ENCODE measurements around the gene WDR5.
"Not testable (repeated sequence)": the region's sequence is repeated elsewhere in the genome, so short reads cannot be mapped to it uniquely, and the experiment has no call there.

The WDR5 gene

DNA sequence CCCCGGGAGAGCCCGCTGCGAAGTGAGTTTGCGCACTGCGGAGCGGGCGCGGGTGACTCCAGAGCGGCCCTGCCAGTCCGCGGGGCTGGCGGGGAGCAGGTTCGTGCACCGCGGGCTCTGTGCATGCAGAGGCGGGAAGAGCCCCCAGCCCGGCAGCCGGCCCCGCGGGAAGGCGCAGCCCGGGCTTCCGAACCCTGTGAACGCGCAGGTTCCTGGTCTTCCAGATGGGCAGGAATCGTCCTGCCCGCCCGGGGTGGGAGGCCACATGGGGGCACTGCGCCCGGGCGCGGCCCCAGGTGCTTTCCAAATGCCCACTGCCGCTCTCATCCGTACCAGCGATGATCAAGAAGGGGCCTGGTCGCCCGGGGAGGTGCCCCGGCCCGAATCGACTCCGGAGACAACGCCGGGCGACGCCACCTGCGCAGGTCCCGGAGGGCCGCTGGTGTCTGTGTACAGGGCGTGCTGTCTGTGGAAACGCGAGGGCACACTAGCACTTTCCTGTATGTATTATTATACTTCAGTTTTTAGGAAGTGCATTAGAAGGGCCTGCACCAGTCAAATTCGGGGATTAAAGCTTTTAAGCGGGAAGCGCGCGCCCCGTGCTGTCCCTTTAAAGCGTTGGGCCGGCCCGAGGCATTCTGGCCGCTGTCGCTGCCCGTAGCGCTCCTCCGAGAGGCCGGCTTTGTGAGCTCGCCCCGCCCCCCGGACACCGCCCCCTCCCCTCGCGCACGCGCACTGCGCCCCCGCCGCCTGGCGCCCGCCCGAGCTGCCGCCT lies at the start of gene WDR5:
TSS of gene WDR5 (plus strand) at position 740 of the 775 bp plus-strand sequence. CDS start 3,796 bp downstream, outside the sequence.
- peak; percentile 84 to 95 (median 94) for DNase-seq

GRCh38 chr9:134088063-134088725 lies 47.7 kb upstream of the WDR5 start:
- DNase-seq: no peak

GRCh38 chr9:134089972-134090371 lies 45.9 kb upstream of the WDR5 start:
- DNase-seq: no peak

DNA sequence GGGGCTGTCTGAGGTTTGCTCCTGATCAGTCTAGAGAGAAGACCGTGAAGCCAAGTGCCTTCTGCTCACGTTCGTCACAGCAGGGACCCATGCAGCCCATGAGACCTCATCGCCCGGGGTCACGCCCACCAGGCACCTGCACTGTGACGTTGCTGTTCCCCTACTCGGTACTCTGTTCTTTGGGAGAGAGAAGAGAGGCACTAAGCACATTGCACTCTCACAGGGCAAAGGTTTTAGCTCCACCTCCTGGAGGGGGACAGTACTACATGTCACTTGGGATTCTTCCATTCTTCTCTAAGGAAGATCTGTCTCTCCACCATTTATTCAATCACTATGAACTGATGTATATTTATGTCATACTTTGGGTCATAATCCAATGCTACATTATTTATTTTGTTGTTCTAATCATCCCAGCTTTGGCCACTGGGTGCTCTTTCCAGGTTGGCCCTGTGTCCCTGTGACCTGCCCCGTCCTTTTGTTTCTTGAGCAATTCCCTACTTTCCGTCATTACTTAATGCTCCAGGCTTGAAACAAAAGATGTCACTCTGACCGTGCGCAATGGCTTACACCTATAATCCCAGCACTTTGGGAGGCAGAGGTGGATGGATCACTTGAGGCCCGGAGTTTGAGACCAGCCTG lies 36.6 kb upstream of the WDR5 start:
- peak; percentile 36 to 62 (median 41) for DNase-seq

DNA sequence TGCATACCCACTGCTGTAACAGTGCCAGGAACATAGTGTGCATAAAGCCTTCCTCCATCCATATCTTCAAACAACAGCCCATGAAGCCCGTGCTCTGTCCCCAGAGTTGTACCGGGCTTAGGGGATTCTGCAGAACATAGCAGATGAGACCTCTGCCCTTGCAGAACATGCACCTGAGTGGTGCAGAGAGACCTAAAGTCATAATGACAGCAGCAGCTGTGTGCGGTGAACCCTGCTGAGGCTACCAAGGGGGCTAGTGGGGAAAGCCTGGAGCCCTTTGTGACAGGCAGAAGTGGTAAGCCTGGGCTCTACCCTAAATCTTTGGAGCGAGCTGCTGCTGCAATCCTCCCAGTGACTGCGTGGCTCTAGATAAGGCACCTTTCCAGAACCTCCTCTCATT lies 35.8 kb upstream of the WDR5 start:
- no peak for DNase-seq

DNA sequence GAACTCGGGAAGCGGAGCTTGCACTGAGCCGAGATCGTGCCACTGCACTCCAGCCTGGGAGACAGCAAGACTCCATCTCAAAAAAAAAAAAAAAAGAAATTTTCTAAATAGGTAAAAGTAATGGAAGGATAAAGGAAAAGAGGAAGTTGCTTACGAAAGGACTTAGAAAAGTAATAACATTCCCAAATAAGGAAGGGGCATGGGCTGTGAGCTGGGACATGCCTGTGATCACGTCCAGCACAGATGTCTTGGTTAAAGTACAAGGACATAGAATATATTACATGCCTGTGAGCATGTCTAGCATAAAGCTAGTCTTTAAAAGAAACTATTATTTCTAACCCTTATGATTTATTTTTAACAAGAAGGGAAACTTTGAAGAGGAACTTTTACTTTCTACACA lies 34.7 kb upstream of the WDR5 start:
- DNase-seq: not testable (repeated sequence)

DNA sequence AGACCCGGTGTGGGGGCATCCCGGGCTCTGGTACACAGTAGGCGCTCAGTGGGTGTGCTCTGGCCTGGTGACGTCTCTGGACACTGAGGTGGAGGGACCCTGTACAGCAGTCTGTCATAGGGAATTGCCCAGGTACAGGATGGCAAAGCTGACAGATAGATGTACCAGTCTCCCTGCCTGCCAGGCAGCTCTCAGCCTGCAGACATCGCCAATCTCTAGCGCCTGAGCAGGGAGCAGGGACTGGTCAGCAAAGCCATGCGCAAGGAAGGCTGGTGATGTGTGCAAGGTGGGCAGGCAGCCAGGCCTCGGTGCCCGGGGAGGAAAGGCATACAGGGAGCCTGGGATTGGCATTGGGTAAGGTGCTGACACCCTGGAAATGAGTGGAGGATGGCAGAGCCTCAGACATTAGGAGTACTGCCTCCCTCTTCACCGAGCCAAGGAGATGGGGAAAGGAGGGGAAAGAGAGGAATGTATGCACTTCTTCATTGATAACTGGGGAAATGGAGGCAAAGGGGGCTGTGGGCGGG lies 34.2 kb upstream of the WDR5 start:
- no peak for DNase-seq

DNA sequence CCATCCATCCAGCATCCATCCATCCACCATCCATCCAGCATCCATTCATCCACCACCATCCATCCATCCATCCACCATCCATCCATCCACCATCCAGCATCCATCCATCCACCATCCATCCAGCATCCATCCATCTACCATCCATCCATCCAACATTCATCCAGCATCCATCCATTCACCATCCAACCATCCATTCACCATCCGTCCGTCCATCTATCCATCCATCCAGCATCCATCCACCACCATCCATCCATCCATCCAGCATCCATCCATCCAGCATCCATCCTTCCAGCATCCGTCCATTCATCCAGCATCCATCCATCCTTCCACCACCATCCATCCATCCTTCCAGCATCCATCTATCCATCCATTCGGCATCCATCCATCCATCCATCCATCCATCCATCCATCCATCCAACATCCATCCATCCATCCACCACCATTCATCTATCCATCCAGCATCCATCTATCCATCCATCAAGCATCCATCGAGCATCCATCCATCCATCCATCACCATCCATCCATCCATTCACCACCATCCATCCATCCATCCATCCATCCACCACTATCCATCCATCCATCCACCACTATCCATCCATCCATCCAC lies 32.4 kb upstream of the WDR5 start:
- DNase-seq: no peak

- no peak for DNase-seq
Measured at GRCh38 chr9:134111064-134111463, 24.8 kb upstream of the WDR5 start.

- no peak for DNase-seq
Measured at GRCh38 chr9:134112561-134112960, 23.3 kb upstream of the WDR5 start.

DNA sequence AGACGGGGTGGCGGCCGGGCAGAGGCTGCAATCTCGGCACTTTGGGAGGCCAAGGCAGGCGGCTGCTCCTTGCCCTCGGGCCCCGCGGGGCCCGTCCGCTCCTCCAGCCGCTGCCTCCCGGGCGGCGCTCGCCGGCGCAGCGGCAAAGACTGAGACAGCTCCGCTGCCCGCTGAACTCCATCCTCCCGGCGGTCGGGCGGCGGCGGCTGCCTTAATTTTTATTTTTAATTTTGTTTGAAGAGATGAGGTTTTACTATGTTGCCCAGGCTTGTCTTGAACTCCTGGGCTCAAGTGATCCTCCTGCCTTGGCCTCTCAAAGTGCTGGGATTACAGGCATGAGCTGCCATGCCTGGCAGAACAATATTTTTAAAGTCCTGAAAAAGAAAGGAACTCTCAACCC lies 16.9 kb upstream of the WDR5 start:
- not testable (repeated sequence) for DNase-seq

DNA sequence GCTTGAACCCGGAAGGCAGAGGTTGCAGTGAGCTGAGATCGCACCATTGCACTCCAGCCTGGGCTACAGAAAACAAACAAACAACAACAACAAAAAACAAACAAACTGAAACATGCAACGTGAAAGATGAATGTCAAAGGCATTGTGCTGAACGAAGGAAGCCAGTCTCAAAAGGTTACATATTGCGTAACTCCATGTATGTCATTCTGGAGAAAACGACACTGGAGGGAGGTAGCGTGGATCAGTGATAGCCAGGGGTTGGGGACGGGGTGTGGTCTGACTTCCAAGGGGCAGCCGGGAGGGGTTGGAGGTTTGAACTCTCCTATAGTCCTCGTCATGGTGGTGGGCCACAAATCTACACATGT lies 12.1 kb upstream of the WDR5 start:
- no peak for DNase-seq

DNA sequence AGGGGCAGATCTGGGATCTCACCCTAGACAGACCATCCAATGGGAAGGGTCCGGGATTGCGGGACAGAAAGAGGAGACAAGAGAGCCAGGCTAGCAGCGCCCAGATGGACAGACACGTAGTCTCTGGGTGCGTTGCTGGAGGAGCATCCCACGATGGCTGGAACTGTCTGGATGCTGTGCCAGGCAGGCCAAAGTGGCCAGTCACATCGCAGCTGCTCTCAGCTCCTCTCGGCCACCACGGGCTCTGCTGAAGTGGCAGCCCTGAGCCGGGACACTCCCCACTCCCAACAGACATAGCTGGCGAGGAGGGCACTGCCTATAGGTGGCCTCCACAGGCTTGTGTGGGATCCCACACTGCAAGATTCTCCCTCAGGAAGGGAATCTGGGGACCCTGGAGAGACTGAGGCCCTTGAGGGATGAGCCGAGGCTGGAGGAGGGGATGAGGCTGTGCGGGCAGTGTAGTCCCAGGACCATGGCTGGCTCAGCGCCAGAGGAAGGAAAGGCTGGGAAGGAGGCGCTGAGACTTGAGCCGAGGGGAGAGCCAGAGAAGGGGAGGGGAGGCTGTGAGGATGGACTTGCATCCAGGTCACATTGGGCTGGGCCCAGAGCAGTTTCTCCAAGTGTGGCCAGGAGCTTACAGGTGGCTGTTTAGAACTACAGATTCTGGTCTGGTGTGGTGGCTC lies 10.3 kb upstream of the WDR5 start:
- no peak for DNase-seq

GRCh38 chr9:134126373-134126772 lies 9.5 kb upstream of the WDR5 start:
- DNase-seq: no peak

- no peak for DNase-seq
Measured at GRCh38 chr9:134127065-134127580, 8.8 kb upstream of the WDR5 start.

DNA sequence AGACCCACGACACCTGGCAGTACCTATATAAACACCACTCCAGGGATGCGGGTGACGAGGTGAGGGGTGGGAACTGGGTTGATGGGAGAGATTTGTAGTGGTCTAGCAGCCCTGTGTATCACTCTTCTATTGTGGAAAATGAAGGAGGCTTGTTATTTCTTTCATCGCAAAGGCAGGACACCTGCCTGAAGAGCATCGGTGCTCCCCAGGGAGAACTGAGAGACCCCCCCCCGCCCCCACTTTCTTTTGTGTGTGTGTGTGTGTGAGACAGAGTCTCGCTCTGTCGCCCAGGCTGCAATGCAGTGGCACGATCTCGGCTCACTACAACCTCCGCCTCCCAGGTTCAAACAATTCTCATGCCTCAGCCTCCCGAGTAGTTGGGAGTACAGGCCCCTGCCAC lies 8.3 kb upstream of the WDR5 start:
- no peak for DNase-seq

GRCh38 chr9:134128727-134129679 lies 6.9 kb upstream of the WDR5 start:
- DNase-seq: no peak

- peak in 1 of 3 experiments; percentile 58 for DNase-seq
Measured at GRCh38 chr9:134130503-134131375, 5.1 kb upstream of the WDR5 start.

GRCh38 chr9:134131471-134132207 lies 4.2 kb upstream of the WDR5 start:
- no peak for DNase-seq
